ENCODE measurements around the gene OMD.

DNA sequence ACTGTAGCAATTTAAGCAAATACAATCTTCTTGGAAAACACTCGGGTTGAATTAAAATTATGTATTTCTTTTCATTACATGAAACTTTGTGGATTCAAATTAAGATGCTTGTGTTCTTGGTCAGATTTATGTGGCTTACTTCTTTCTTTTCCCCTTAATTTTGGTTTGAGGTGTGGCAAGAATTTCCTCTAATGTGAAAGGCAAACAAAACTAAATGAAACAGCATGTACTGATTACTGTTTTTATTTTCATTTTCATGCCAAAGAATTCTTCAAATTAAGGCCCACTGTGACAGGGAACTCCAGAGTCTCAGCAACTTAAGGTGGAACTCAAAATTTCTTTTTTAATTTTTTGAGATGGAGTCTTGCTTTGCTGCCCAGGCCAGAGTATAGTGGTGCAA is at the start of gene OMD:
- TF ChIP-seq, protein P1, sequence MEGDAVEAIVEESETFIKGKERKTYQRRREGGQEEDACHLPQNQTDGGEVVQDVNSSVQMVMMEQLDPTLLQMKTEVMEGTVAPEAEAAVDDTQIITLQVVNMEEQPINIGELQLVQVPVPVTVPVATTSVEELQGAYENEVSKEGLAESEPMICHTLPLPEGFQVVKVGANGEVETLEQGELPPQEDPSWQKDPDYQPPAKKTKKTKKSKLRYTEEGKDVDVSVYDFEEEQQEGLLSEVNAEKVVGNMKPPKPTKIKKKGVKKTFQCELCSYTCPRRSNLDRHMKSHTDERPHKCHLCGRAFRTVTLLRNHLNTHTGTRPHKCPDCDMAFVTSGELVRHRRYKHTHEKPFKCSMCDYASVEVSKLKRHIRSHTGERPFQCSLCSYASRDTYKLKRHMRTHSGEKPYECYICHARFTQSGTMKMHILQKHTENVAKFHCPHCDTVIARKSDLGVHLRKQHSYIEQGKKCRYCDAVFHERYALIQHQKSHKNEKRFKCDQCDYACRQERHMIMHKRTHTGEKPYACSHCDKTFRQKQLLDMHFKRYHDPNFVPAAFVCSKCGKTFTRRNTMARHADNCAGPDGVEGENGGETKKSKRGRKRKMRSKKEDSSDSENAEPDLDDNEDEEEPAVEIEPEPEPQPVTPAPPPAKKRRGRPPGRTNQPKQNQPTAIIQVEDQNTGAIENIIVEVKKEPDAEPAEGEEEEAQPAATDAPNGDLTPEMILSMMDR (IDR thresholded peaks at IDR 0.05), result no peak
- no peak for TF ChIP-seq POLR2A (IDR thresholded peaks at IDR 0.05)

Measured in Peyer's patch (tissue), 4 donors.